Activated CD4-positive, alpha-beta T cell treated with anti-CD3 and anti-CD28 coated beads, Interleukin-2, Interleukin-6, amounts not matched to agents 100 ng/mL and 50 ng/mL, durations not matched to agents 16 hours and 8 hours (primary cell): ENCODE data around the gene ZNF718.
A peak's percentile ranks its signal among the peaks of the same experiment; 100 is the strongest.
"Not testable (repeated sequence)": the region's sequence is repeated elsewhere in the genome, so short reads cannot be mapped to it uniquely, and the experiment has no call there.

Experiments
- DNase-seq: peaks from one replicate; pipeline ENCODE4 v3.0.0-alpha.2; 2020

ZNF718 gene

GRCh38 chr4:124275-125081 is at the start of gene ZNF718:
ZNF718 (plus strand) TSS chr4:124501; CDS start chr4:124671, 170 bp downstream.
- peak; percentile 96 for DNase-seq

GRCh38 chr4:85951-86350 is 38.4 kb upstream of the ZNF718 start:
- DNase-seq: no peak

DNA sequence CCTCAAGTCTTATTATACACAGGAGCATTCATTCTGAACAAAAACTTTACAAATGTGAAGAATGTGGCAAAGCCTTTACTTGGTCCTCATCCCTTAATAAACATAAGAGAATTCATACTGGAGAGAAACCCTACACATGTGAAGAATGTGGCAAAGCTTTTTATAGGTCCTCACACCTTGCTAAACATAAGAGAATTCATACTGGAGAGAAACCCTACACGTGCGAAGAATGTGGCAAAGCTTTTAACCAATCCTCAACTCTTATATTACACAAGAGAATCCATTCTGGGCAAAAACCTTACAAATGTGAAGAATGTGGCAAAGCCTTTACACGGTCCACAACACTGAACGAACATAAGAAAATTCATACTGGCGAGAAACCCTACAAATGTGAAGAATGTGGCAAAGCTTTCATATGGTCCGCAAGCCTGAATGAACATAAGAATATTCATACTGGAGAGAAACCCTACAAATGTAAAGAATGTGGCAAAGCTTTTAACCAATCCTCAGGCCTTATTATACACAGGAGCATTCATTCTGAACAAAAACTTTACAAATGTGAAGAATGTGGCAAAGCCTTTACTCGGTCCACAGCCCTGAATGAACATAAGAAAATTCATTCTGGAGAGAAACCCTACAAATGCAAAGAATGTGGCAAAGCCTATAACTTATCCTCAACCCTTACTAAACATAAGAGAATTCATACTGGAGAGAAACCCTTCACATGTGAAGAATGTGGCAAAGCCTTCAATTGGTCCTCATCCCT is 37.6 kb upstream of the ZNF718 start:
- DNase-seq: not testable (repeated sequence)

DNA sequence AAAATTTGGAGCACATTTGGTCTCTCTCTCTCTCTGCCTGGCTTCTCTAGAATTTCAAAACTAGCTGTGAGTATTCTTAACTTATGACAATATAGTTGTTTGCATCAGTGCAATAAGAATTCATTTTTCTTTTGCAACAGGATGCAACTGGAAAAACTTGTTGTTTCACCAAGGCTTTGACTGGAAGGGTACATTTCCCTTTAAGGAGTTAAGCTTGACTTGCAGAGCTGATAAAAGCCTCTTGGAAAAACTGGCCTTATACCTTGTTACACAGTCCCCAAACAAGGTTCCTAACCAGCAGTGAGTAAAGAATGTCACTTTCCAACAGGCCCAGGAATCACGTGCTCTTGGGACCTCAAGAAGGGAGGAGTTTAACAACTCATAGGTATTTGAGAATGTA is 25.9 kb upstream of the ZNF718 start:
- DNase-seq: no peak

GRCh38 chr4:99863-100262 is 24.4 kb upstream of the ZNF718 start:
- DNase-seq: no peak

GRCh38 chr4:107083-107443 is 17.2 kb upstream of the ZNF718 start:
- no peak for DNase-seq

- no peak for DNase-seq
Observed at GRCh38 chr4:107444-108429, 16.6 kb upstream of the ZNF718 start.

DNA sequence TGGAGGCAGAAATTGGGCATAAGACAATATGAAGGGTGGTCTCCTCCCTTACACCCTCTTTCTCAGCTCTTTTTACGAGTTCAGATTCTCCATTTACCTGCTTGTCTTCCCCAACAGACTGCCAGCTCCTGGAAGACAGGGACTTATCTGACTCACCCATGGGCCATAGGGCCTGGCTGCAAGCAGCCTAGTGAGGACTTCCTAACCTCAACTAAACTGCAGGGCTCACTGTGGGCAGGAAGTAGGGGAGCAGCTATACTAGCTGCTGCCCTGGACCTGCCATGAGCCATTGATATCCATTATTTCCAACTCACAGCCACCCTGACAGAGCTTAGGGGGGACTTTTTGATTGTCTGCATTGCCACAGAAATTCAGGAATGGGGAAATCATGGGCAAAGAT is 11.5 kb upstream of the ZNF718 start:
- DNase-seq: no peak

DNA sequence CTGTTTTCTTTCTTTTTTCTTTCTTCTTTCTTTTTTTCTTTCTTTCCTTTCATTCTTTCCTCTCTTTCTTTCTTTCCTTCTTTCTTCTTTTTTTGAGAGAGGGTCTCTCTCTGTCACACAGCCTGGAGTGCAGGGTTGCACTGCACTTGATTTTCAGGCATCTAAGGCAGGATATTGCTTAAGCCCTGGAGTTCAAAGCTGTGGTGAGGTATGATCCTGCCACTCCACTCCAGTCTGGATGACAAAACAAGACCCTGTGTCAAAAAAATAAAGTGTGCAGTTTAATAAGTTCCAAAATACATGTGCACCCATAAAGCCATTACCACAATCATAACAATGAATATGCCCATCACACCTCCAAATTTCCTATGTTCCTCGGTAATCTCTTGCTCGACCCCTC is 10.6 kb upstream of the ZNF718 start:
- DNase-seq: no peak

GRCh38 chr4:114149-114548 is 10.2 kb upstream of the ZNF718 start:
- DNase-seq: no peak

DNA sequence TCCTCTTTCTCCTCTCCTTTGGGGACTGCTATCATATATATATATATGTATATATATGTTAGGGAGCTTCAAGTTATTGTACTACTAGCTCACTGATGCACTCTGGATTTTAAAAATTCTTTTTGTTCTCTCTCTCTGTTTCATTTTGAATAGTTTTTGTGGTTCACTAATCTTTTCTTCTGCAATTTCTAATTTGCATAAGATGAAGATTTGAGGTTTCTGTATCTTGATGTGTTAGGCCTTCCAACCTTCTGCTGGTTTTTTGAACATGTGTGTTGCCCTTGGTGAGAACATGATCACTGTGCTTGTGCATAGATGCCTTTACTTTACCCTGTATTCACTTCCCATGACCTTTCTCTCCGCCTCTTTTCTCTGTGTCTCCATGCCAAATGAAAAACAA is 7.8 kb upstream of the ZNF718 start:
- no peak for DNase-seq

DNA sequence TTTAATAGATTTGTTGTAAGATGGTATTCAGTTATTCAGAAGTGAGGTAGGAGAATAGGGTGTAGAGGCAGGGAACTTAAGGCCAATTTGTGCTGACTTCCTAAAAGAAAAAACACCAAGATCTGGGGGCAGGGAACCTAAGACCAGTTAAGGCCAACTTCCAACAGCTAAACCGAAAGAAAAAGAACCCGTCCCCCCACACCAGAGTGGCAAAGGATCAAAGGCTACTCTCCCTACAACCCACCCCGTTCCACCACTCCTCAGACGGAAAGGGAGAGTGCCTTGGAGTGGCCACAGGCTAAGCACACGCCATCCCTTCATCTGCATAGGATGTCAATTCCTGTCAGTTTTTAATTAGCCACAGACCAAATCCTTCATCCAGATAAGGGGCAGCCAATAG is 3.7 kb upstream of the ZNF718 start:
- no peak for DNase-seq

- peak; percentile 40 for DNase-seq
Observed at GRCh38 chr4:121408-122084, 2.8 kb upstream of the ZNF718 start.

- not testable (repeated sequence) for DNase-seq
Observed at GRCh38 chr4:123922-124274, 403 bp upstream of the ZNF718 start.

DNA sequence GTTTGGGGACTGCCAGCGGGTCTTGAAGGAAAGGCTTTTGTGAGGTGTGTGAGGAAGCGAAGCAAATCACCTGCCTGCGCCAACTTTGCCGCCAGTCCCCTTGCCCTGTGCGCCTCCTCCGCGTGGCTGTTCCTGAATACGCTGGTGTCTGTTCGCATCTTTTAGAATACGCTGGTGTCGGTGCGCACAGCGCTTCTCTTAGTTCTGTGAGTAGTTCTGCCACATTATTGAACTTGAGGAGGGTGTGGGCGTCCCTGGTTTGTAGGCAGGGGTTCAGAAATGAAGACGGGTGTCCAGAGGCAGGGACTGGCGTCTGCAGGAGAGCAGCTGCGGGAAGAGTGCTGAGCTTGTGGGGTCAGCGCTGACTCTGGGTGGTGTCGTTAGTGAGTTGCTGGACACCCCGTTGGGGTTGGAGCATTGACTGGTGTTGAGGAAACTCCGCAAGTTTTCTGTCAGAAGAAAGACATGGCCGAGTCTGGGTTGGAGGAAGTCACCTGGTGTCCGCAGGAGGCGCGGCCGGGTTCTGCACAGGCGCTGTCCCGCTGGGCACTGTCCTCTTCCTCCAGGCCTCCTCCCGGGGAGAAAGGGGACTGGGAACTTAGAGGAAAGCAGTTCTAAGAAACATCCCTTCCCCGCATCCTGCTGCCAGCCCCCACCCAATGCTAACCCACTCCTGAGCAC is 930 bp downstream of the ZNF718 start:
- DNase-seq: peak; percentile 45

DNA sequence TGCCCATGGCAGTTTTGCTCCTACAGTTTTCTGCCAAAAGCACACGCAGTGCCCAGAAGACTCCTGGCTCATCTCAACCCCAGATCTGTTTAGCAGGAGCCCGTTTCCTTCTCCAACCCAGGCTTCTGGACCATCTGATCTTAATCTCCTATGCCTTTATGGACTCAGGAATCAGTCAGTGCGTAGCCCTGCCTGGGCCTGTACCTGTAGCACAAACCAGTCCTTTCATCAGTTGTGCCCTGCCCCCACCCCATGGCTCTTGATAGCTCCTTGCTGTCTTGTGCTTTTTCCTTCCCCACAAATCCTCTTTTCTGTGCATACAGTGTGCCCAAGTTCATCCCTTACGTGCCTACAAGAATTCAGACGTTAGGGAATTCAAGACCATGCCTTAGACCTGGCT is 1.5 kb downstream of the ZNF718 start:
- DNase-seq: no peak

DNA sequence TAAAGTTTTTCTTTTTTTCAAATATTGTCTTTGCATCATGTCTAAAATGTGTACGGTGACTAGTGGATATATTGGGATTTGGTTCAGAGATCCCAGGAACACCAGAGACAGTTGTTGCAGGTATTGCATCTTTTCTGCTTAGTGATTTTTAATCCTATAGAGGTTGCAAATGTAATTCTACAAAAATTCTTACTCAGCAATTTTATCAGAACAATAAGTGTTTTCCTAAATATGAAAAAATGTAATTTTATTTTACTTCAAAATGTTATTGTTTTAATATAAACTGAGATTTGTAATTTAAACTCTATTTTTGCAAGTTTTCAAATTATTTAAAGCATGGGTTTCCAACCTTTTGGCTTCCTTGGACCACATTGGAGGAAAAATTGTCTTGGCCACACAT is 8.2 kb downstream of the ZNF718 start:
- no peak for DNase-seq

GRCh38 chr4:138935-139334 is 14.6 kb downstream of the ZNF718 start:
- DNase-seq: no peak

GRCh38 chr4:139691-140090 is 15.4 kb downstream of the ZNF718 start:
- DNase-seq: no peak

DNA sequence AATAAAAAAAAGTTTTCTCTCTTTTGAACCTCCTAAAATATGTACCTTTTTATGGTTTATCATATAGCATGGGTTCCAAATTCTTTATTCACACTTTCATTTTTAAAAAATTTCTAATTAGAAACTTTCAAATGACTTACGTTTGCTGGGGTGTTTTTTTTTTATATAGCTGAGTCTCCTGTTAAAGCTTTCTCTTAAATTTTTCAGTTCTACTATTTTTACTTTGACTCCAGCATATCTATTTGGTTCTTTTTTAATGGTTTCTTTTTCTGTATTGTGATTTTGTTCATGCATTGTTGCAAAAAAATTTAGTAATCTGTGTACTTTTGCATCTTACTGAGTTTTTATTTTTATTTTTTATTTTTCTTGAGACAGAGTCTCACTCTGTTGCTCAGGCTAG is 22.3 kb downstream of the ZNF718 start:
- DNase-seq: no peak

- no peak for DNase-seq
Observed at GRCh38 chr4:147233-147632, 22.9 kb downstream of the ZNF718 start.
